Activated CD4-positive, alpha-beta T cell treated with anti-CD3 and anti-CD28 coated beads, Interleukin-2, amount 10 ng/mL, durations not matched to agents 24 days and 14 days (primary cell): ENCODE results near the gene DEFB123. TPM values are rescaled to one million over a fixed set of nuclear protein-coding genes. Genes with fewer than 3 reads are reported as not detected.
"Not testable (repeated sequence)": the region's sequence is repeated elsewhere in the genome, so short reads cannot be mapped to it uniquely, and the experiment has no call there.

Source experiments
- DNase-seq: peaks from one replicate; pipeline ENCODE4 v3.0.0; 2022
- H3K27ac Mint-ChIP-seq: one replicate; pipeline ENCODE4 v1.8.0; 2022; ENCODE audit warnings: mild to moderate bottlenecking, mixed read lengths
- H3K27me3 Mint-ChIP-seq: one replicate; pipeline ENCODE4 v1.8.0; 2022; ENCODE audit warnings: mixed read lengths
- H3K36me3 Mint-ChIP-seq: one replicate; pipeline ENCODE4 v1.8.0; 2022; ENCODE audit warnings: low read depth, mild to moderate bottlenecking, mixed read lengths
- H3K4me1 Mint-ChIP-seq: one replicate; pipeline ENCODE4 v1.8.0; 2021; ENCODE audit warnings: mixed read lengths
- H3K4me3 Mint-ChIP-seq: one replicate; pipeline ENCODE4 v1.8.0; 2022; ENCODE audit warnings: mild to moderate bottlenecking, moderate library complexity, mixed read lengths
- H3K9me3 Mint-ChIP-seq: one replicate; pipeline ENCODE4 v1.8.0; 2021; ENCODE audit warnings: mixed read lengths
- intact Hi-C: fragments of 100-400 bp; cut with micrococcal nuclease; formaldehyde crosslinking; loops from one replicate; pipeline ENCODE4 v1.15.1; 2023
- total RNA-seq: library from RNA; stranded (reverse); gene quantifications from 2 replicates; pipeline ENCODE4 v1.2.3, GENCODE V29; 2022

DEFB123 gene
- total RNA-seq, 1 donor from 2014 or later, result not detected

- H3K9me3 Mint-ChIP-seq, result no peaks in the 10 kb centered on the region
- H3K27me3 Mint-ChIP-seq, result peaks cover 1% of the 10 kb centered on the region
Observed at GRCh38 chr20:31449511-31450414, 9.3 kb downstream of the DEFB123 start.

DNA sequence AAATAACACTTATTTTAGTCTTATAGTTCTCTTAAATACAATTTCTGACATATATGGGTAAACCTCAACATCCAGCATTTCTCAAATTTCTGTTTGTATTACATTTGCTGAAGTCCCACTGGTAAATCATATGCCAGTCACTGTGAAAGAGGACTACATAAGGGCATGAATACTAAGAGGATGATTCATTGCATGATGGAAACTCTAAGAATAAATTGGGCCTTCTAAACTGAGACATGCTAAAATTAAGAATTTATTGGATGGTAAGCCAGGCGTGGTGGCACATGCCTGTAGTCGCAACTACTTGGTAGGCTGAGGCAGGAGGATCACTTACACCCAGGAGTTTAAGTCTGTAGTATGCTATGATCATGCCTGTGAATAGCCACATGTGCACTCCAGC, 12.1 kb downstream of the DEFB123 start:
- H3K27ac Mint-ChIP-seq, result no peak overlapping the region
- no peaks in the 10 kb centered on the region for H3K36me3 Mint-ChIP-seq
- H3K4me1 Mint-ChIP-seq, result no peaks in the 10 kb centered on the region
- no peak overlapping the region for H3K4me3 Mint-ChIP-seq
- intact Hi-C loops, result no loop called here
- DNase-seq, result no peak
- H3K27me3 Mint-ChIP-seq, result peaks cover 1% of the 10 kb centered on the region
- H3K9me3 Mint-ChIP-seq, result no peaks in the 10 kb centered on the region

More at GRCh38 chr20:31449511-31450414, 9.3 kb downstream of the DEFB123 start:
- Mint-ChIP-seq H3K27ac (no peak overlapping the region), H3K4me1 (no peaks in the 10 kb centered on the region), H3K4me3 (no peak overlapping the region), H3K36me3 (no peaks in the 10 kb centered on the region)
- DNase-seq, result no peak
- intact Hi-C loops, result no loop called here

DNA sequence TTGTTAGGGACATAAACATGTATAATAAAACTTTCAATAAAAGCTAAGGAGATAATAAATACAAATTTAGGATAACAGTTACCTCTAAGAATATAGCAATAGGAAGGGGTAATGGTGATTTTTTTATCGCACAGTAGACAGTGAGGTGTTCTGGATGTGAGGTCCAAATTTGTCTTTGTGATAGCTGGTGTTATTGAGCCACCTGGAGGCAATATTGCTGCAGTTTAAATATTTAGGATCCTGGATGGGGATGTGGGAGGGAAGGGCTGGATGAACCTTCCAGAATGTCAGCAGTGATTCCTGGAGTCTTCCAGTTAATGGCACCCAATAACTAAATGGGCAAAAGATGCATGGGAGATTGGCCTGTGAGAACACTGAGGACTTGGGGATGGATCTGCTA, 13.9 kb downstream of the DEFB123 start:
- no peaks in the 10 kb centered on the region for H3K4me1 Mint-ChIP-seq
- H3K4me3 Mint-ChIP-seq, result no peak overlapping the region
- intact Hi-C loops, result no loop called here
- H3K9me3 Mint-ChIP-seq, result no peaks in the 10 kb centered on the region
- H3K27me3 Mint-ChIP-seq, result peaks cover 4% of the 10 kb centered on the region
- no peaks in the 10 kb centered on the region for H3K36me3 Mint-ChIP-seq
- no peak overlapping the region for H3K27ac Mint-ChIP-seq
- DNase-seq, result no peak

DNA sequence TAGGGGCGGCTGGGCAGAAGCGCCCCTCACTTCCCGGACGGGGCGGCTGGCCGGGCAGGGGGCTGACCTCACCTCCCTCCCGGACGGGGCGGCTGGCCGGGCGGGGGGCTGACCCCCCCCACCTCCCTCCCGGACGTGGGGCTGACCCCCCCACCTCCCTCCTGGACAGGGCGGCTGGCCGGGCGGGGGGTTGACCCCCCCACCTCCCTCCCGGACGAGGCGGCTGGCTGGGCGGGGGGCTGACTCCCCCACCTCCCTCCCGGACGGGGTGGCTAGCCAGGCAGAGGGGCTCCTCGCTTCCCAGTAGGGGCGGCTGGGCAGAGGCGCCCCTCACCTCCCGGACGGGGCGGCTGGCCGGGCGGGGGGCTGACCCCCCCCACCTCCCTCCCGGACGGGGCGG, 30.5 kb downstream of the DEFB123 start:
- H3K4me1 Mint-ChIP-seq, H3K9me3 Mint-ChIP-seq: not testable (repeated sequence)

DNA sequence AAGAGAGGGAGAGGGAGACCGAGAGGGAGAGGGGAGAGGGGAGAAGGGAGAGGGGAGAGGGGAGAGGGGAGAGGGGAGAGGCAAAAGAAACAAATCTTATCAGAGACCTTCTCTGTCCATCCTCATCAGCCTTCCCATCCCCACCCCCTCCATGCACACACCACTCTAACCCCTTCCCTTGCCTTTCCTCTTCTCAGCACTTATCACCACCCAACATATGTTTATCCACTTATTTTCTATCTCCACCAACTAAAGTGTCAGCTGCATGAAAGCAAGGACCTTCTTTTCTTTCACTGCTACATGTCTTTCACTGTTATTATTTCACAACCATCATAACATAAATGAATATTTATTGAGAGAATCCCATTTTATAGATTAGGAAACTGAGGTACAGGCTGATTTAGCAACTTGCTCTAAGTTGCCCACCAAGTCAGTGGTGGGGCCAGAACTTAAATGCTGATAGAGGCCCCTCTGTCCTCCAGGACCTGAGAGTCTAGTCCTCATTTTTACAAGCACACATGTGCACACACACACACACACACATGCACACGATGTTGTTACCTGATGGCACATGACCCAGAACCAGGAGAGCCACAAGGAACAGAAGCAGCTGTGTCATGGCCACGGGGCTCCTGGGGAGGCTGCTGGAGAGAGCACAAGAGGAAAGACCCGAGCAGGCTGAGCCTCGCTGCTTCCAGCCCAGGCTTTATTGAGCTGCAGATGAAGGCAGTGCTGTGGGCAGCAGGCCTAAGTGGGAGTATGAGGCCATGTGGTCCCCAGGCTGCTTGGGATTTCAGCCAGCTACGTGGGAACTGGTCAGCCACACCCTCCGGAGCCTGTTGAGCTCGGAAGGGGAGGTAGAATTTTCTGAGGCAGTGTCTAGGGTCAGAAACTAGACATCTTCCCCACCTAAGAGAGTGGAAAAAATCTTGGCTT, 32.2 kb downstream of the DEFB123 start:
- DNase-seq, result no peak
- H3K4me3 Mint-ChIP-seq, result no peak overlapping the region
- H3K4me1 Mint-ChIP-seq, result peaks cover 6% of the 10 kb centered on the region
- H3K9me3 Mint-ChIP-seq, result peaks cover 3% of the 10 kb centered on the region
- no peak overlapping the region for H3K27ac Mint-ChIP-seq
- no peaks in the 10 kb centered on the region for H3K36me3 Mint-ChIP-seq
- intact Hi-C loops, result no loop called here
- peaks cover 30% of the 10 kb centered on the region for H3K27me3 Mint-ChIP-seq

More for the DNA sequence above, 30.5 kb downstream of the DEFB123 start:
- peaks cover 15% of the 10 kb centered on the region for H3K27me3 Mint-ChIP-seq
- H3K36me3 Mint-ChIP-seq, H3K4me3 Mint-ChIP-seq, DNase-seq, intact Hi-C loops, H3K27ac Mint-ChIP-seq: not testable (repeated sequence)

DNA sequence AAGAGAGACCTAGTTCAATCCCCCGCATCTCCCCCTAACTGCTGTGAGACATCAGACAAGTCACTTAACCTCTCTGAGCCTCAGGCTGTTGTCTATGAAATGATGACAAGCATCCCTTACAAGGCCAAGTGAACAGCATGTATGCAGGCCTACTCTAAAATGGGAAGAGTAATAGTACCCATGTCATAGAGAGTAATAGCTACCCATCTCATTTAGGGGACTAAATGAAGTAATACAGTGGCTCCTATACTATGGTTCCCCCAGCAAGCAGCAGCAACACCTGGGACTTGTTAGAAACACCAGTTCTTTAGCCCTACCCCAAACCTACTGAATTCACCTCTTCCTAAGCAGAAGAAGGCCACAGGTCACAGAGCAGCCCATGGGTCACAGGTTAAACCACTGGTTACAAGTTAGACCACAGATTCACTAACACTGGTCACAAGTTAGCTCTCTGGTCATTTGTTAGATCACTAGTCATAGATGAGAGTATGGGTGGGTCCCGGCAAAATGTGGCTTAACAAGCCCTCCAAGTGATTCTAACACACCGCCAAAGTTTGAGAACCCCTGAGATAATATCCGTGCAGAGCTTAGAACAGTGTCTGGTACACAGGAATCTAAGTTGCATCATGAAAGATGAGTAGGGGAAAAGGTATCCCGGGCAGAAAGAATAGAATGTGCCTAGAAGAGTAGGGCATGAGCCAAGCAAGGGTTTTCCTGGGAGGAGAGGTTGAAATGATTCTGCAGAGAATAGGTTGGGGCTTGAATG, 33.1 kb downstream of the DEFB123 start:
- Mint-ChIP-seq H3K4me3 (no peak overlapping the region), H3K27ac (no peak overlapping the region), H3K4me1 (peaks cover 6% of the 10 kb centered on the region), H3K27me3 (peaks cover 32% of the 10 kb centered on the region), H3K9me3 (peaks cover 3% of the 10 kb centered on the region), H3K36me3 (no peaks in the 10 kb centered on the region)
- intact Hi-C loops, result no loop called here
- DNase-seq, result no peak

DNA sequence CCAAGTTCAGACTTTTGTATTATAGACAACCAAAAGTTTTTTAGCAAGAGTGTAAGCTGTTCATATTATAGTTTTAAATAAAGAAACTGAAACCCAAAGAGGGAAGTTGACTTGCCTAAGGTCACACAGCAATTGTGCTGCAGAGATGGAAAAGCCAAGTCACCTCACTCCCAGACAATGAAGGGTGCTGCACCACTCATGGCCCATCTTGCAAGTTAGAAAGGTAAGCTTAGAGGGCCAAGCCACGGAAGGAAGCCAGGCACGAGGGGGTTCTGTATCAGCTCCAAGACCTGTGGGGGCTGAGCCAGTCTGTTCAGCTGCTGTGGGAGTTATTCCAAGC, 33.6 kb downstream of the DEFB123 start:
- no peak for DNase-seq
- no peak overlapping the region for H3K27ac Mint-ChIP-seq
- peaks cover 6% of the 10 kb centered on the region for H3K4me1 Mint-ChIP-seq
- intact Hi-C loops, result no loop called here
- H3K36me3 Mint-ChIP-seq, result no peaks in the 10 kb centered on the region
- no peak overlapping the region for H3K4me3 Mint-ChIP-seq
- peaks cover 3% of the 10 kb centered on the region for H3K9me3 Mint-ChIP-seq
- peaks cover 32% of the 10 kb centered on the region for H3K27me3 Mint-ChIP-seq

GRCh38 chr20:31474758-31475427, 34.5 kb downstream of the DEFB123 start, which contains the start of the genes DEFB124 and REM1:
Gene DEFB124, minus strand, starts transcription at chr20:31475127. Its CDS starts 2,114 bp downstream, at chr20:31473013.
Gene REM1, plus strand, starts transcription at chr20:31475288. Its CDS starts 1,158 bp downstream, at chr20:31476446.
- H3K36me3 Mint-ChIP-seq, result no peaks in the 10 kb centered on the region
- peaks cover 3% of the 10 kb centered on the region for H3K9me3 Mint-ChIP-seq
- H3K27me3 Mint-ChIP-seq, result peaks cover 32% of the 10 kb centered on the region
- DNase-seq, result no peak
- intact Hi-C loops, result no loop called here
- peak within 1 kb of the TSS; percentile 7 for H3K4me3 Mint-ChIP-seq
- no peak within 1 kb of the TSS for H3K27ac Mint-ChIP-seq
- peaks cover 6% of the 10 kb centered on the region for H3K4me1 Mint-ChIP-seq

- Mint-ChIP-seq H3K4me3 (no peak overlapping the region), H3K4me1 (peaks cover 6% of the 10 kb centered on the region), H3K9me3 (peaks cover 3% of the 10 kb centered on the region), H3K27ac (no peak overlapping the region), H3K36me3 (no peaks in the 10 kb centered on the region), H3K27me3 (peaks cover 32% of the 10 kb centered on the region)
- DNase-seq, result no peak
- intact Hi-C loops, result no loop called here
Observed at GRCh38 chr20:31475472-31476293, 35.3 kb downstream of the DEFB123 start.

DNA sequence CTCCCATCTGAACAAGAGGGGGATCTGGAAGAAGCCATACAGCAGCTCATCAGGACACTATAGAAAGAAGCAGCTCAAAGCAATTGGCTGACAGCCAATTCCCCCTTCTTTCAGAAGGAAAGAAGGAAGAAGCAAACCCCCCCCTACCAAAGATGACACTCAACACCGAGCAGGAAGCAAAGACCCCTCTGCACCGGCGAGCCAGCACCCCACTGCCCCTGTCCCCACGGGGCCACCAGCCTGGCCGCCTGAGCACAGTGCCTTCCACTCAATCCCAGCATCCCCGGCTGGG, 35.8 kb downstream of the DEFB123 start:
- H3K4me3 Mint-ChIP-seq, result no peak overlapping the region
- no peak for DNase-seq
- intact Hi-C loops, result no loop called here
- no peaks in the 10 kb centered on the region for H3K36me3 Mint-ChIP-seq
- H3K4me1 Mint-ChIP-seq, result peaks cover 6% of the 10 kb centered on the region
- H3K27me3 Mint-ChIP-seq, result peaks cover 32% of the 10 kb centered on the region
- peaks cover 3% of the 10 kb centered on the region for H3K9me3 Mint-ChIP-seq
- no peak overlapping the region for H3K27ac Mint-ChIP-seq

DNA sequence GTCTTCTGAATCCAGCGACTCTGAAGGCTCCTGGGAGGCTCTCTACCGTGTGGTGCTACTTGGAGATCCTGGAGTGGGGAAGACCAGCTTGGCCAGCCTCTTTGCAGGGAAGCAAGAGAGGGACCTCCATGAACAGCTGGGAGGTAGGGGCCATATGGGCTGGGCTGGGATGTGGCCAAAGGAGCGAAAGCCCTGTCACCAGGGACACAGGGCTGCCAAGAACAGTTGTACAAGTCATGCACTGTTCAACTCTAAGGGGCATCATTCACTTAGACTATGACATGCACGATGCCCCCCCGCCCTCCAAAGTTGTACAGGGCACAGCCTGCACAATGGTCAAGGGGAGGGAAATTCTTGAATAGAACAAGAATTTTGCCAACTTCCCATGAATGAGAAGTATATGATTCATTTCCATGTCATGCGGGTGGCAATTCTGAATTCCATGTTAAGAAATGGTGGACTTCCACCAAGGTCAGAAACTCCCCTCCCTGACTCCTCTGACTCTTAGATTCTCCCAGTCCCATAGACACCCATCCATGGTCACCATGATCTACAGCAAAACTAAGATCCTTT, 36.3 kb downstream of the DEFB123 start:
- peaks cover 3% of the 10 kb centered on the region for H3K9me3 Mint-ChIP-seq
- H3K36me3 Mint-ChIP-seq, result no peaks in the 10 kb centered on the region

DNA sequence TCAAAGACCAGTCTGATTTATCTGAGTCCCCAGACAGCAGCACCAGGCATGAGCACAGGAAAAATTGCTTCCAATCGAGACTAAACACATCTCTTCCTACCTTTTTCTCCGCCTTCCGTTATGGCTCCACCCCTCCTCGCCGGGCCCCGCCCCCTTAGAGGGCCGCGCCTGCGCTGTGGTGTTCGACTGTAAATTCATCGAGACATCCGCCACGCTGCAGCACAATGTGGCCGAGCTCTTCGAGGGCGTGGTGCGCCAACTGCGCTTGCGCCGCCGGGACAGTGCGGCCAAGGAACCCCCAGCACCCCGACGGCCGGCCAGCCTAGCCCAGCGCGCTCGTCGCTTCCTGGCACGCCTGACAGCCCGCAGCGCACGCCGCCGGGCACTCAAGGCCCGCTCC, 43.6 kb downstream of the DEFB123 start:
- Mint-ChIP-seq H3K36me3 (no peaks in the 10 kb centered on the region), H3K9me3 (no peaks in the 10 kb centered on the region), H3K27ac (no peak overlapping the region), H3K4me3 (no peak overlapping the region), H3K27me3 (peaks cover 7% of the 10 kb centered on the region), H3K4me1 (peaks cover 3% of the 10 kb centered on the region)
- DNase-seq, result no peak
- intact Hi-C loops, result no loop called here

More for the DNA sequence above, 36.3 kb downstream of the DEFB123 start:
- DNase-seq, result no peak
- peaks cover 34% of the 10 kb centered on the region for H3K27me3 Mint-ChIP-seq
- H3K27ac Mint-ChIP-seq, result no peak overlapping the region
- intact Hi-C loops, result no loop called here
- peaks cover 6% of the 10 kb centered on the region for H3K4me1 Mint-ChIP-seq
- H3K4me3 Mint-ChIP-seq, result no peak overlapping the region
